K562 (cell line): ENCODE measurements around the gene NELFE. TPM values are rescaled to one million over a fixed set of nuclear protein-coding genes. Genes with fewer than 3 reads are reported as not detected.

Experiments used
- BRF1 ChIP-seq: IDR thresholded peaks from 3 replicates; pipeline ENCODE4 v1.6.1; 2011; ENCODE audit warnings: borderline replicate concordance, mild to moderate bottlenecking; ENCODE audit not compliant: insufficient read length; ENCODE audit errors: extremely low read depth
- COPS2 ChIP-seq: fragments of 450-650 bp; conservative IDR thresholded peaks from 2 replicates; pipeline ENCODE4 v1.6.1; 2016; ENCODE audit warnings: mild to moderate bottlenecking, moderate library complexity
- NR1H2 ChIP-seq: sonication (generic); formaldehyde crosslinking; IDR thresholded peaks from 2 replicates; pipeline ENCODE4 v1.4.0; 2020; ENCODE audit warnings: mild to moderate bottlenecking, missing genetic modification reagents
- OTX1 ChIP-seq: fragments of 450-650 bp; formaldehyde crosslinking; IDR thresholded peaks from 2 replicates; pipeline ENCODE4 v1.4.0; 2022; ENCODE audit warnings: mild to moderate bottlenecking
- POLR2B ChIP-seq: fragments of 450-650 bp; IDR thresholded peaks from 2 replicates; pipeline ENCODE4 v1.6.1; 2018; ENCODE audit warnings: low read depth; ENCODE audit not compliant: partially characterized antibody
- PRMT5 ChIP-seq: sonication (generic); formaldehyde crosslinking; IDR thresholded peaks from 2 replicates; pipeline ENCODE4 v1.5.0; 2020; ENCODE audit warnings: missing genetic modification reagents
- TAF1 ChIP-seq: IDR thresholded peaks from 2 replicates; pipeline ENCODE4 v1.6.1; 2011; ENCODE audit warnings: mild to moderate bottlenecking, low read length, moderate library complexity; ENCODE audit not compliant: insufficient read depth, control insufficient read depth, severe bottlenecking; ENCODE audit errors: extremely low read depth
- TAF15 ChIP-seq: fragments of 200-400 bp; formaldehyde crosslinking; IDR thresholded peaks from 2 replicates; pipeline ENCODE4 v1.6.1; 2017; ENCODE audit warnings: mild to moderate bottlenecking, low read depth, low read length, moderate library complexity
- ZFP91 ChIP-seq: sonication (generic); formaldehyde crosslinking; IDR thresholded peaks from 2 replicates; pipeline ENCODE4 v1.8.0; 2022; ENCODE audit warnings: mild to moderate bottlenecking, missing genetic modification reagents
- ZNF282 ChIP-seq: sonication (generic); formaldehyde crosslinking; IDR thresholded peaks from 2 replicates; pipeline ENCODE4 v1.8.1; 2023; ENCODE audit warnings: missing genetic modification reagents
- ZNF431 ChIP-seq: sonication (generic); formaldehyde crosslinking; IDR thresholded peaks from 2 replicates; pipeline ENCODE4 v1.8.0; 2022; ENCODE audit warnings: mild to moderate bottlenecking, missing genetic modification reagents
- polyA plus RNA-seq, 8 experiments: library from polyadenylated mRNA; depleted of rRNA in 4 of 8; stranded (reverse) in 5 of 8; unstranded in 3 of 8; fragments of >200 nt; fragmentation: Nextera tagmentation in 2 of 8; fragmentation: Illumina TruSeq in 1 of 8; extraction: Ambion mirVana in 2 of 8; extraction: Trizol in 1 of 8; gene quantifications; 2 replicates each; pipeline versions ENCODE4 v1.2.1 to v1.2.3, GENCODE V29; 2011 to 2014; ENCODE audit warnings: inconsistent platforms in 1 of 8, missing spikeins in 1 of 8
- total RNA-seq, 7 experiments: library from RNA; depleted of rRNA in 6 of 7; stranded (reverse); fragments of >200 nt in 6 of 7; fragmentation: Illumina TruSeq in 2 of 7; extraction: Trizol in 2 of 7; gene quantifications; 2 replicates each; pipeline versions ENCODE4 v1.2.1 to v1.2.3, GENCODE V29; 2011 to 2021; ENCODE audit warnings: low replicate concordance in 1 of 7
- TF ChIP-seq, protein P1 (sequence below), 3 experiments: fragments of 200-800 bp in 1 of 3; fragments of 250-450 bp in 1 of 3; fragments of 450-650 bp in 1 of 3; sonication (Bioruptor Pico) in 1 of 3; sonication (Bioruptor generic) in 1 of 3; formaldehyde crosslinking in 1 of 3; IDR thresholded peaks; 2 replicates each; pipeline versions ENCODE4 v1.6.1 to v1.8.0; 2016 to 2022; ENCODE audit warnings: mild to moderate bottlenecking in 2 of 3, missing genetic modification characterization in 2 of 3, missing compliant biosample characterization in 1 of 3, moderate library complexity in 1 of 3
- TF ChIP-seq, protein P2 (sequence below): fragments of 450-650 bp; IDR thresholded peaks from 2 replicates; pipeline ENCODE4 v1.7.1; 2018; ENCODE audit warnings: mild to moderate bottlenecking, low read depth; ENCODE audit not compliant: partially characterized antibody
- TF ChIP-seq, protein P3 (sequence below): sonication (generic); formaldehyde crosslinking; IDR thresholded peaks from 2 replicates; pipeline ENCODE4 v1.5.0; 2020; ENCODE audit warnings: missing genetic modification reagents
- TF ChIP-seq, protein P4 (sequence below): fragments of 250-450 bp; sonication (Bioruptor Pico); IDR thresholded peaks from 2 replicates; pipeline ENCODE4 v1.4.0; 2020; ENCODE audit warnings: mild to moderate bottlenecking, moderate library complexity

Gene NELFE
- total and polyA plus RNA-seq, 9 of the 15 experiments (the other 6 are each of a cell fraction or from before 2014, with no cell fraction given) = 15.2 to 157 (median 91.5) TPM

DNA sequence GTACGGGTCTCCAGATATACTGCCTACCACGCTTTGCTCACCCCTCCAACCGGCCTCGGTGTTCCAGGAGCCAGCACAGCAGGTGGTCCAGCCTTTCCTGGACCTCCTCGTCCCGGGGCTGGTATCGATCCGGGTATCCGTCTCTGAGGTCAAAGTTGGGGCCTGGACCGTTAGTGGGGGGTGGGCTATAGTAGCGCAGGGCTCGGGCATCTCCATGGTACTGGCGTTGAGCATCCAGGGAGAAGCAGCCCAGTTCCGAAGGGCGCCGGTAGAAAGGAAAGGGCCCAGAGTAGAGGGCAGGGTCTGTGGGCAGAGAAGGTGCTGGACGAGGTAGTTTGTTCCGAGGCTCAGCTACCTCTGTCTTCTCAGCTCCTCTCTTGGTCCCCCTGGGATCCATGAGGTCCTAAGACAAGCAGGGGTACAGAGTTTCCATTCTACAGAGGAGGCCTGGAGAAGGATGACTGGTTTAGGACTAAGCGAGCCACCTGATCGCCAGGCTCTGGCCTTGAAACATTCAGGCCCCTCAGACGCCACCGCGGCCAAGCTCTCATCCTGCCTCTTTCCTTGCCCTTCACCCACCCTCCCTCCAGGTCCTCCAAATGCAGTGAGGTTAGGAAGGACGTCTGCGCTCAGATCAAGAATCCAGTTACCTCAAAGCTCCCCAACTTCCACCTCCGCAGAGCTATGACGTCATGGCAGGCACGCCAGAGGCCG, 12.7 kb upstream of the NELFE start (continued):
- TF ChIP-seq TAF1 = peak; percentile 10
- TF ChIP-seq ZNF431 (CRISPR knock-in tag) = peak; percentile 27; the same call in 1 of the 2 replicates
- TF ChIP-seq COPS2 = no peak
- TF ChIP-seq, protein P1, sequence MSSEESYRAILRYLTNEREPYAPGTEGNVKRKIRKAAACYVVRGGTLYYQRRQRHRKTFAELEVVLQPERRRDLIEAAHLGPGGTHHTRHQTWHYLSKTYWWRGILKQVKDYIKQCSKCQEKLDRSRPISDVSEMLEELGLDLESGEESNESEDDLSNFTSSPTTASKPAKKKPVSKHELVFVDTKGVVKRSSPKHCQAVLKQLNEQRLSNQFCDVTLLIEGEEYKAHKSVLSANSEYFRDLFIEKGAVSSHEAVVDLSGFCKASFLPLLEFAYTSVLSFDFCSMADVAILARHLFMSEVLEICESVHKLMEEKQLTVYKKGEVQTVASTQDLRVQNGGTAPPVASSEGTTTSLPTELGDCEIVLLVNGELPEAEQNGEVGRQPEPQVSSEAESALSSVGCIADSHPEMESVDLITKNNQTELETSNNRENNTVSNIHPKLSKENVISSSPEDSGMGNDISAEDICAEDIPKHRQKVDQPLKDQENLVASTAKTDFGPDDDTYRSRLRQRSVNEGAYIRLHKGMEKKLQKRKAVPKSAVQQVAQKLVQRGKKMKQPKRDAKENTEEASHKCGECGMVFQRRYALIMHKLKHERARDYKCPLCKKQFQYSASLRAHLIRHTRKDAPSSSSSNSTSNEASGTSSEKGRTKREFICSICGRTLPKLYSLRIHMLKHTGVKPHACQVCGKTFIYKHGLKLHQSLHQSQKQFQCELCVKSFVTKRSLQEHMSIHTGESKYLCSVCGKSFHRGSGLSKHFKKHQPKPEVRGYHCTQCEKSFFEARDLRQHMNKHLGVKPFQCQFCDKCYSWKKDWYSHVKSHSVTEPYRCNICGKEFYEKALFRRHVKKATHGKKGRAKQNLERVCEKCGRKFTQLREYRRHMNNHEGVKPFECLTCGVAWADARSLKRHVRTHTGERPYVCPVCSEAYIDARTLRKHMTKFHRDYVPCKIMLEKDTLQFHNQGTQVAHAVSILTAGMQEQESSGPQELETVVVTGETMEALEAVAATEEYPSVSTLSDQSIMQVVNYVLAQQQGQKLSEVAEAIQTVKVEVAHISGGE (CRISPR knock-in tag; IDR thresholded peaks at IDR 0.05) = no peak
- TF ChIP-seq, protein P2, sequence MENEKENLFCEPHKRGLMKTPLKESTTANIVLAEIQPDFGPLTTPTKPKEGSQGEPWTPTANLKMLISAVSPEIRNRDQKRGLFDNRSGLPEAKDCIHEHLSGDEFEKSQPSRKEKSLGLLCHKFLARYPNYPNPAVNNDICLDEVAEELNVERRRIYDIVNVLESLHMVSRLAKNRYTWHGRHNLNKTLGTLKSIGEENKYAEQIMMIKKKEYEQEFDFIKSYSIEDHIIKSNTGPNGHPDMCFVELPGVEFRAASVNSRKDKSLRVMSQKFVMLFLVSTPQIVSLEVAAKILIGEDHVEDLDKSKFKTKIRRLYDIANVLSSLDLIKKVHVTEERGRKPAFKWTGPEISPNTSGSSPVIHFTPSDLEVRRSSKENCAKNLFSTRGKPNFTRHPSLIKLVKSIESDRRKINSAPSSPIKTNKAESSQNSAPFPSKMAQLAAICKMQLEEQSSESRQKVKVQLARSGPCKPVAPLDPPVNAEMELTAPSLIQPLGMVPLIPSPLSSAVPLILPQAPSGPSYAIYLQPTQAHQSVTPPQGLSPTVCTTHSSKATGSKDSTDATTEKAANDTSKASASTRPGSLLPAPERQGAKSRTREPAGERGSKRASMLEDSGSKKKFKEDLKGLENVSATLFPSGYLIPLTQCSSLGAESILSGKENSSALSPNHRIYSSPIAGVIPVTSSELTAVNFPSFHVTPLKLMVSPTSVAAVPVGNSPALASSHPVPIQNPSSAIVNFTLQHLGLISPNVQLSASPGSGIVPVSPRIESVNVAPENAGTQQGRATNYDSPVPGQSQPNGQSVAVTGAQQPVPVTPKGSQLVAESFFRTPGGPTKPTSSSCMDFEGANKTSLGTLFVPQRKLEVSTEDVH = no peak
- no peak for TF ChIP-seq ZNF282 (CRISPR knock-in tag)
- no peak for TF ChIP-seq TAF15
- no peak for TF ChIP-seq BRF1
- TF ChIP-seq, protein P3, sequence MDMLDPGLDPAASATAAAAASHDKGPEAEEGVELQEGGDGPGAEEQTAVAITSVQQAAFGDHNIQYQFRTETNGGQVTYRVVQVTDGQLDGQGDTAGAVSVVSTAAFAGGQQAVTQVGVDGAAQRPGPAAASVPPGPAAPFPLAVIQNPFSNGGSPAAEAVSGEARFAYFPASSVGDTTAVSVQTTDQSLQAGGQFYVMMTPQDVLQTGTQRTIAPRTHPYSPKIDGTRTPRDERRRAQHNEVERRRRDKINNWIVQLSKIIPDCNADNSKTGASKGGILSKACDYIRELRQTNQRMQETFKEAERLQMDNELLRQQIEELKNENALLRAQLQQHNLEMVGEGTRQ (CRISPR knock-in tag) = no peak
- TF ChIP-seq, protein P4, sequence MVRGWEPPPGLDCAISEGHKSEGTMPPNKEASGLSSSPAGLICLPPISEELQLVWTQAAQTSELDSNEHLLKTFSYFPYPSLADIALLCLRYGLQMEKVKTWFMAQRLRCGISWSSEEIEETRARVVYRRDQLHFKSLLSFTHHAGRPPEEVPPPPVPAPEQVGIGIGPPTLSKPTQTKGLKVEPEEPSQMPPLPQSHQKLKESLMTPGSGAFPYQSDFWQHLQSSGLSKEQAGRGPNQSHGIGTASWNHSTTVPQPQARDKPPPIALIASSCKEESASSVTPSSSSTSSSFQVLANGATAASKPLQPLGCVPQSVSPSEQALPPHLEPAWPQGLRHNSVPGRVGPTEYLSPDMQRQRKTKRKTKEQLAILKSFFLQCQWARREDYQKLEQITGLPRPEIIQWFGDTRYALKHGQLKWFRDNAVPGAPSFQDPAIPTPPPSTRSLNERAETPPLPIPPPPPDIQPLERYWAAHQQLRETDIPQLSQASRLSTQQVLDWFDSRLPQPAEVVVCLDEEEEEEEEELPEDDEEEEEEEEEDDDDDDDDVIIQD (CRISPR knock-in tag) = 0 out of 2 replicates have a peak, but pooled peaks have one; percentile 74
- no peak for TF ChIP-seq PRMT5 (CRISPR knock-in tag)
- peak; percentile 18; the same call in 1 of the 2 replicates for TF ChIP-seq NR1H2 (CRISPR knock-in tag)
- TF ChIP-seq OTX1 (CRISPR knock-in tag) = no peak; the same call in 1 of the 2 replicates
- no peak for TF ChIP-seq ZFP91
- TF ChIP-seq POLR2B = no peak
